CD8-positive, alpha-beta memory T cell (primary cell): Measurements from ENCODE around the gene LYPD6B. TPM values are rescaled to one million over a fixed set of nuclear protein-coding genes. Genes with fewer than 3 reads are reported as not detected.
A peak's percentile ranks its signal among the peaks of the same experiment; 100 is the strongest.

Source experiments
- CTCF ChIA-PET: fragments of 350-600 bp; sonication (Branson Sonifier 250); formaldehyde crosslinking; loops from one replicate; lab custom pipeline; 2021; ENCODE audit warnings: antibody characterized with exemption; lab: Charles Lee
- POLR2A ChIA-PET: fragments of 350-600 bp; sonication (Branson Sonifier 250); formaldehyde crosslinking; loops from one replicate; lab custom pipeline; 2021; ENCODE audit warnings: antibody characterized with exemption; lab: Charles Lee
- DNase-seq, 5 donors: peaks; one replicate each; pipeline versions ENCODE4 v3.0.0 to v3.0.0-alpha.2; 2020 to 2022; ENCODE audit warnings: mixed read lengths in 1 of 5
- H3K27ac ChIP-seq: one replicate; pipeline ENCODE4 v1.7.0; 2013; ENCODE audit warnings: low read depth, mild to moderate bottlenecking, low read length, moderate library complexity
- H3K27me3 ChIP-seq: 2 replicates; pipeline ENCODE4 v1.7.0; 2013; ENCODE audit warnings: low read length, mild to moderate bottlenecking; ENCODE audit not compliant: insufficient read depth, poor library complexity, severe bottlenecking
- H3K36me3 ChIP-seq: 2 replicates; pipeline ENCODE4 v1.7.0; 2013; ENCODE audit warnings: mild to moderate bottlenecking, low read length, moderate library complexity; ENCODE audit not compliant: insufficient read depth
- H3K4me1 ChIP-seq: 2 replicates; pipeline ENCODE4 v1.7.0; 2013; ENCODE audit warnings: mild to moderate bottlenecking, low read length, moderate library complexity; ENCODE audit not compliant: insufficient read depth
- H3K4me3 ChIP-seq: 2 replicates; pipeline ENCODE4 v1.7.0; 2013; ENCODE audit warnings: mild to moderate bottlenecking, low read length
- H3K9me3 ChIP-seq: 2 replicates; pipeline ENCODE4 v1.7.0; 2013; ENCODE audit warnings: mild to moderate bottlenecking, low read length
- H3K27ac Mint-ChIP-seq, 8 donors: one replicate each; pipeline ENCODE4 v1.8.0; 2020 to 2021; ENCODE audit warnings: mixed read lengths in 8 of 8, mild to moderate bottlenecking in 6 of 8, inconsistent platforms in 3 of 8, moderate library complexity in 3 of 8
- H3K27me3 Mint-ChIP-seq, 2 donors: one replicate each; pipeline ENCODE4 v1.8.0; 2020 to 2021; ENCODE audit warnings: mixed read lengths in 2 of 2, mild to moderate bottlenecking in 1 of 2, moderate library complexity in 1 of 2
- H3K36me3 Mint-ChIP-seq, 3 donors: one replicate each; pipeline ENCODE4 v1.8.0; 2020 to 2021; ENCODE audit warnings: mixed read lengths in 3 of 3, inconsistent platforms in 1 of 3, mild to moderate bottlenecking in 1 of 3
- H3K4me1 Mint-ChIP-seq, 3 donors: one replicate each; pipeline ENCODE4 v1.8.0; 2020 to 2021; ENCODE audit warnings: mixed read lengths in 3 of 3, inconsistent platforms in 1 of 3, mild to moderate bottlenecking in 1 of 3
- H3K4me3 Mint-ChIP-seq, 7 donors: one replicate each; pipeline ENCODE4 v1.8.0; 2020 to 2021; ENCODE audit warnings: mixed read lengths in 7 of 7, mild to moderate bottlenecking in 6 of 7, moderate library complexity in 4 of 7, inconsistent platforms in 2 of 7
- H3K9me3 Mint-ChIP-seq, 5 donors: one replicate each; pipeline ENCODE4 v1.8.0; 2020 to 2022; ENCODE audit warnings: mixed read lengths in 5 of 5, mild to moderate bottlenecking in 3 of 5, moderate library complexity in 2 of 5, inconsistent platforms in 1 of 5
- polyA plus RNA-seq: library from polyadenylated mRNA; unstranded; fragments of 300-500 nt; fragmentation: Illumina TruSeq; gene quantifications from one replicate; pipeline ENCODE4 v1.2.3, GENCODE V29; 2021
- total RNA-seq, 2 experiments: library from RNA; stranded (reverse); gene quantifications; one replicate each; pipeline ENCODE4 v1.2.3, GENCODE V29; 2021

Gene LYPD6B
- total and polyA plus RNA-seq, 3 experiments from 2014 or later, result not detected

DNA sequence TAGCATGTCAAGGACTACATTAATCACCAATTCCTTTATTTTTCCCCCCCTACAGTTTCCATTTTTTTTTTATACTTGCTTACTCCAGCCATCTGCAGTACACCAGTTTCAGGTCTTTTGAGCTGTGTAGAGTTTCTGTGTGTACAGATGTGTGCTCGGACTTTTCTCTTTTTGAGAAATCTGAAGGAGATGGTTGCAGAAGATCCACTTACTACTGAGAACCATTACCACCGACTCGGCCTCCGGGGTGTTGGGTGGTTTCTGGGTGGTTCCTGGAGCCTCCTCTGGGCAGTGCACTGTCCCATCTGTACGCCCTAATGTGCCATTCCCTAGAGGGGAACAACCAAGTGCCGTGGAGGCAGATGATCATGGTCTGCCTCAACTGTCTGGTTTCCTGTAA is 15.4 kb upstream of the LYPD6B start:
- no peaks in the 10 kb centered on the region for H3K4me1 ChIP-seq
- no peaks in the 10 kb centered on the region for H3K9me3 Mint-ChIP-seq
- no peaks in the 10 kb centered on the region for H3K4me1 Mint-ChIP-seq
- H3K36me3 ChIP-seq, result no peaks in the 10 kb centered on the region
- no peak for DNase-seq
- CTCF ChIA-PET, result no interaction called here
- H3K27ac Mint-ChIP-seq, result peak overlapping the region in 1 of 8 donors; percentile 0
- H3K27ac ChIP-seq, result no peak overlapping the region
- no peaks in the 10 kb centered on the region for H3K9me3 ChIP-seq
- H3K4me3 ChIP-seq, result no peak overlapping the region
- H3K4me3 Mint-ChIP-seq, result no peak overlapping the region
- H3K36me3 Mint-ChIP-seq, result peaks cover 0 to 11% (median 8%) of the 10 kb centered on the region in 3 donors
- POLR2A ChIA-PET, result no interaction called here
- no peaks in the 10 kb centered on the region for H3K27me3 ChIP-seq
- no peaks in the 10 kb centered on the region for H3K27me3 Mint-ChIP-seq

- Mint-ChIP-seq H3K4me1 (peaks cover 0 to 4% (median 0%) of the 10 kb centered on the region in 3 donors), H3K9me3 (no peaks in the 10 kb centered on the region), H3K36me3 (peaks cover 0 to 5% (median 5%) of the 10 kb centered on the region in 3 donors), H3K27me3 (peaks cover 7% of the 10 kb centered on the region in 2 donors), H3K27ac (no peak overlapping the region), H3K4me3 (no peak overlapping the region)
- Histone ChIP-seq H3K4me1 (no peaks in the 10 kb centered on the region), H3K36me3 (no peaks in the 10 kb centered on the region), H3K27me3 (no peaks in the 10 kb centered on the region), H3K4me3 (no peak overlapping the region), H3K27ac (no peak overlapping the region), H3K9me3 (no peaks in the 10 kb centered on the region)
- DNase-seq, result no peak
- ChIA-PET CTCF (interaction anchor here (5.0 kb wide), 1 partner anchor 11 kb away, joined by 20 read pairs; no protein-coding TSS in a partner anchor), POLR2A (no interaction called here)
Measured at GRCh38 chr2:149027590-149028250, 10.8 kb upstream of the LYPD6B start.

DNA sequence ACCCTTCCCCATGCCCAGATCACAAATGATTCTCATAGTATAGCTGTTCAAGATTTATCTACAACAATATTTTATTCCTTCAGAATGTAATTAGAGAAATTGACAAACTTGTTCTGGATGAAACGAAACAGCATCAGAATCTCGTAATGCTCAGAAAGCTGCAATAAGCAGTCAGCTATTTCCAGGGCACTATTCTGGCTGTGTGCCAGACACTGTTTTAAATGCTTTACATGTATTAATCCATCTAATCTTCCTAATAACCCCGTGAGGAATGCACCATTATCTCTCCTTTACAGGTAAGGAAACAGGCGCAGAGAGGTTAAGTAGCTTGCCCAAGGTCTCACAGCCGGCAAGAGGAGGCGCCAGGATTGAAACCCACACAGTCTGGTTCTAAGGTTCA is 10.1 kb upstream of the LYPD6B start:
- Histone ChIP-seq H3K9me3 (no peaks in the 10 kb centered on the region), H3K27ac (no peak overlapping the region), H3K4me1 (no peaks in the 10 kb centered on the region), H3K4me3 (no peak overlapping the region), H3K36me3 (no peaks in the 10 kb centered on the region), H3K27me3 (no peaks in the 10 kb centered on the region)
- Mint-ChIP-seq H3K27me3 (peaks cover 7 to 10% of the 10 kb centered on the region in 2 donors), H3K4me3 (no peak overlapping the region), H3K36me3 (peaks cover 0 to 2% (median 1%) of the 10 kb centered on the region in 3 donors), H3K27ac (peak overlapping the region in 1 of 8 donors; percentile 56), H3K4me1 (peaks cover 0 to 4% (median 0%) of the 10 kb centered on the region in 3 donors), H3K9me3 (no peaks in the 10 kb centered on the region)
- CTCF ChIA-PET, result interaction anchor here (5.0 kb wide), 1 partner anchor 11 kb away, joined by 20 read pairs; no protein-coding TSS in a partner anchor
- DNase-seq, result no peak
- POLR2A ChIA-PET, result no interaction called here

DNA sequence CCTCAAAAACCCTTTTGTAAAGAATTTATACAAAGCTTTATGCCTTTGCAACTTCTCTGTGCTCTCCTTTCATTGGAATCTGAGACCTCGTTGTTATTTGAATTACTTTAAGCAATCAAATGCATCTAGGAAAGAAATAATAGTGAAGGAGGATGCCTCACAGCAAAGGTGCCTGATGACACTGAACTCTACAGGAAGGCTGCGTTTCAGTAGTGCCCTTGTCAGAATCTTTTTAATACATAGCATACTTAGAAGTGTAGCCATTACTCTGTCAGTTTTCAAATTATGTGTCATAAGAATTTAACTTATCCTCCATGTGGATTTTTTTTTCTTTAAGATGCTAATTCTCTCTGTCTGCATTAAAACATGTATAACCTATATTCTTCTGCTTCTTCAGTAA is 9.6 kb upstream of the LYPD6B start:
- Histone ChIP-seq H3K27me3 (no peaks in the 10 kb centered on the region), H3K36me3 (no peaks in the 10 kb centered on the region), H3K4me1 (no peaks in the 10 kb centered on the region), H3K9me3 (no peaks in the 10 kb centered on the region), H3K27ac (no peak overlapping the region), H3K4me3 (no peak overlapping the region)
- no peak for DNase-seq
- Mint-ChIP-seq H3K27ac (peak overlapping the region in 2 of 8 donors; percentile 47 to 56), H3K9me3 (no peaks in the 10 kb centered on the region), H3K27me3 (peaks cover 10 to 15% of the 10 kb centered on the region in 2 donors), H3K4me3 (no peak overlapping the region), H3K36me3 (peaks cover 0 to 1% (median 0%) of the 10 kb centered on the region in 3 donors), H3K4me1 (peaks cover 0 to 4% (median 0%) of the 10 kb centered on the region in 3 donors)
- CTCF ChIA-PET, result interaction anchor here (5.0 kb wide), 1 partner anchor 12 kb away, joined by 20 read pairs; no protein-coding TSS in a partner anchor
- POLR2A ChIA-PET, result no interaction called here

DNA sequence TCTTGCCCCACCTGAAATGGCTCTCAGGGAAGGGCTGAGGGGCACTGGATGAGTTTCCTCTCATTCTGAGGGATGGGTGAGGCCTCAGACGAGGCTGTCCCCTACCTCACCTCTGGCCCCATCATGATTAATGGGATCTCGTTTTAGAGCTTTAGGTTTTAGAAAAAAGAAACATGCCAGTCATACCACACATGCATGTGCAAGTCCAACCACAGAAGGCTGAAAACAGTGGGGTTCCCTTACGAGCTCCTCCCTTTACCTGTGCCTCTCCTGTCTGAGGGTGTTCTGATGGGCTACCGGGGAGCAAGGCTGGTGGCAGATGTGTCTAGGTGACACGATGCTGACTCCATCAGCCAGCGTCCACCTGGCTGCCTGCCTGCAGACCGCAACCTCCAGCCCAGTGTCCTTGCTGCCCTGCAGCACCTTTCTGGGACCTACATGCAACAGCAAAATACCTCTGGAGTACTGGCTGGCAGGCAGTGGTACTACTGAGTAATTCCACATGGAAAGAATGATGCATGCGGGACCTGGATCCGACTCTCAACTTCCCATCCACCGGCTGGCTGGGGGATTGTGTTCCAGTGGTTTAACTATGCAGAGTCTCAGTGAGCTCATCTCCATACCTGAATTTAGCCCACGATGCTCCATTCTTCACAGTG is 9.1 kb upstream of the LYPD6B start:
- Mint-ChIP-seq H3K27me3 (peaks cover 10 to 18% of the 10 kb centered on the region in 2 donors), H3K9me3 (no peaks in the 10 kb centered on the region), H3K36me3 (peaks cover 0 to 1% (median 0%) of the 10 kb centered on the region in 3 donors), H3K4me3 (no peak overlapping the region), H3K27ac (peak overlapping the region in 1 of 8 donors; percentile 47), H3K4me1 (peaks cover 0 to 4% (median 0%) of the 10 kb centered on the region in 3 donors)
- Histone ChIP-seq H3K27ac (no peak overlapping the region), H3K36me3 (no peaks in the 10 kb centered on the region), H3K9me3 (no peaks in the 10 kb centered on the region), H3K4me3 (no peak overlapping the region), H3K4me1 (no peaks in the 10 kb centered on the region), H3K27me3 (no peaks in the 10 kb centered on the region)
- CTCF ChIA-PET, result interaction anchor here (5.0 kb wide), 1 partner anchor 12 kb away, joined by 20 read pairs; no protein-coding TSS in a partner anchor
- DNase-seq, result no peak
- POLR2A ChIA-PET, result no interaction called here

- POLR2A ChIA-PET, result no interaction called here
Measured at GRCh38 chr2:149031396-149031795, 7.1 kb upstream of the LYPD6B start.

DNA sequence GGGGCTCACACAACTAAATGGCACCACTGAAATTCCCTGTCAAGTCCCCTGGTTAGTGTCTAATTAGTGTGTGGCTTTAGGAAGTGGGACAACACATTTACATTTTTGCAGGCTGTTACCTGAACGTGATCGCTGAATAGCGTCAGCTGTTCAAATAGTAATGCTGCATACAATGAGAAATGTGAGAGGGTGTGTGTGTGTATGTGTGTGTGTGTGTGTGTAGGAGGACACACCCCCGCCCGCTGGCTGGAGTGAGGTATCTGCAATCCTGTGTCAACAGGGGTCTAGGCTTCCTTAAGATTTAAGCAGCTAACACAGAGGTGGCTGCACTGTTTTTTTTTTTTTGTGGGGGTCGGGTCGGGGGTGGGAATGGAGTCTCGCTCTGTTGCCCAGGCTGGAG is 4.8 kb upstream of the LYPD6B start:
- H3K9me3 ChIP-seq, result no peaks in the 10 kb centered on the region
- H3K4me3 ChIP-seq, result no peak overlapping the region
- H3K27ac ChIP-seq, result no peak overlapping the region
- H3K36me3 ChIP-seq, result no peaks in the 10 kb centered on the region
- H3K27me3 Mint-ChIP-seq, result peaks cover 34 to 38% of the 10 kb centered on the region in 2 donors
- no peak for DNase-seq
- H3K4me3 Mint-ChIP-seq, result no peak overlapping the region
- POLR2A ChIA-PET, result no interaction called here
- H3K36me3 Mint-ChIP-seq, result no peaks in the 10 kb centered on the region
- H3K27me3 ChIP-seq, result no peaks in the 10 kb centered on the region
- H3K27ac Mint-ChIP-seq, result no peak overlapping the region
- H3K9me3 Mint-ChIP-seq, result no peaks in the 10 kb centered on the region
- CTCF ChIA-PET, result interaction anchor here (1.7 kb wide), 1 partner anchor 14 kb away, joined by 5 read pairs; no protein-coding TSS in a partner anchor
- no peaks in the 10 kb centered on the region for H3K4me1 ChIP-seq
- peaks cover 0 to 4% (median 0%) of the 10 kb centered on the region in 3 donors for H3K4me1 Mint-ChIP-seq

More at GRCh38 chr2:149031396-149031795, 7.1 kb upstream of the LYPD6B start:
- no peak overlapping the region for H3K4me3 ChIP-seq
- CTCF ChIA-PET, result interaction anchor here (5.0 kb wide), 1 partner anchor 14 kb away, joined by 20 read pairs; no protein-coding TSS in a partner anchor
- H3K36me3 Mint-ChIP-seq, result peaks cover 0 to under 1% (median 0%) of the 10 kb centered on the region in 3 donors
- H3K27ac ChIP-seq, result no peak overlapping the region
- H3K36me3 ChIP-seq, result no peaks in the 10 kb centered on the region
- DNase-seq, result no peak
- peaks cover 0 to 4% (median 0%) of the 10 kb centered on the region in 3 donors for H3K4me1 Mint-ChIP-seq
- no peaks in the 10 kb centered on the region for H3K27me3 ChIP-seq
- H3K27me3 Mint-ChIP-seq, result peaks cover 15 to 22% of the 10 kb centered on the region in 2 donors
- H3K4me3 Mint-ChIP-seq, result no peak overlapping the region
- H3K9me3 Mint-ChIP-seq, result no peaks in the 10 kb centered on the region
- peak overlapping the region in 1 of 8 donors; percentile 52 for H3K27ac Mint-ChIP-seq
- H3K9me3 ChIP-seq, result no peaks in the 10 kb centered on the region
- no peaks in the 10 kb centered on the region for H3K4me1 ChIP-seq

DNA sequence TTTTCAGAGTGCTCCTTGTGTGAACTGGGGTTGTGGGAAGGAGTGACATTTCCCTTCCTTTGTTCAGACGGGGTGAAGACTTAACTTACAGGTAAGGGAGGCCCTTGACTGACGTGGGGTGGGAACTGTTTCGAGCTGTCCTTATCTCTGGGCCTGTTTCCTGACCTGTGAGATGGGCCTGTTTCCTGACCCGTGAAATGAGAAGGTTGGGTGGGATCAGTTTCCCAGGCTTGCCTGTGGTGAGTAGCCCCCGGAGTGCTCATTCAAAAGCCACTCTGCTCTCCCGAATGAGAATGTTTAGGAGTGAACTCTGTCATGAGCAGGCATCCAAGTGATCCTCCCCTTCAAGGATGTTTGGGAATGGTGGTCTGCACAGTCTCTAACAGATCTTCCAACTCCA is 4.1 kb upstream of the LYPD6B start:
- no peaks in the 10 kb centered on the region for H3K9me3 Mint-ChIP-seq
- Histone ChIP-seq H3K36me3 (no peaks in the 10 kb centered on the region), H3K4me1 (no peaks in the 10 kb centered on the region), H3K27me3 (no peaks in the 10 kb centered on the region), H3K9me3 (no peaks in the 10 kb centered on the region), H3K4me3 (no peak overlapping the region), H3K27ac (no peak overlapping the region)
- DNase-seq, result no peak
- peaks cover 36 to 44% of the 10 kb centered on the region in 2 donors for H3K27me3 Mint-ChIP-seq
- H3K4me1 Mint-ChIP-seq, result peaks cover 0 to 4% (median 3%) of the 10 kb centered on the region in 3 donors
- CTCF ChIA-PET, result interaction anchor here (1.7 kb wide), 1 partner anchor 15 kb away, joined by 5 read pairs; no protein-coding TSS in a partner anchor
- no peak overlapping the region for H3K4me3 Mint-ChIP-seq
- H3K36me3 Mint-ChIP-seq, result no peaks in the 10 kb centered on the region
- POLR2A ChIA-PET, result no interaction called here
- no peak overlapping the region for H3K27ac Mint-ChIP-seq
